AG04449 (cell line): Measurements from ENCODE around the gene OMA1.
"Not testable (repeated sequence)": the region's sequence is repeated elsewhere in the genome, so short reads cannot be mapped to it uniquely, and the experiment has no call there.

ENCODE experiments used
- CTCF ChIA-PET: fragments of 350-600 bp; formaldehyde crosslinking; extraction: SDS; loops from one replicate; lab custom pipeline; 2021; ENCODE audit warnings: antibody characterized with exemption; lab: Yijun Ruan, JAX
- POLR2A ChIA-PET: fragments of 400-600, 350-600 bp; formaldehyde crosslinking; extraction: SDS; loops from one replicate; lab custom pipeline; 2020; ENCODE audit warnings: antibody characterized with exemption, inconsistent platforms; lab: Yijun Ruan, JAX
- DNase-seq: peaks from one replicate; pipeline ENCODE4 v3.0.0-alpha.2; 2010; ENCODE audit warnings: low read depth, low spot score
- H3K4me3 ChIP-seq: 2 replicates; pipeline ENCODE4 v1.5.1; 2011; ENCODE audit warnings: low read depth, mild to moderate bottlenecking, control low read depth, low read length
- TF ChIP-seq, protein P1 (sequence below): IDR thresholded peaks from one replicate; pipeline ENCODE4 v1.5.1; 2011; ENCODE audit warnings: mild to moderate bottlenecking, moderate library complexity, low read length, control low read depth, inconsistent platforms; ENCODE audit not compliant: insufficient read depth; ENCODE audit errors: missing control alignments

Gene OMA1

DNA sequence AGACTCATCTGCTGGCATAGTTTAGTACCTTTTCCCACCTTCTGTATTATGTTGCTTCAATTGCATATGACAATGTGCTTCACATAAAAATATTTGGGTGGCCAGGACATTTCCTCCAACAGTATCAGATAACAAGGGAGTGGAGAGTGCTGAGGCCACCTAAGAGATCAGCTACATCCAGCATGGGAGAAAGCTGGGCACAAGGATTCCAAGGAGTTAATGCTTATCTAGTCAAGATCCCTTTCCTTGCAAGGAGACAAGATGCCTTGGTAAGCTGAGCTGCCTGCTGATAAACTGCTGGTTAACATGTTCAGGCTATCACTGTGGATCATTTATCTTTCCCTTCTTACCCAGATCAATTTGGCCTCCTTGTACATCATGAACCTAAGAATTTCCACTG, 25.1 kb upstream of the OMA1 start:
- no peak for DNase-seq
- TF ChIP-seq, protein P1, sequence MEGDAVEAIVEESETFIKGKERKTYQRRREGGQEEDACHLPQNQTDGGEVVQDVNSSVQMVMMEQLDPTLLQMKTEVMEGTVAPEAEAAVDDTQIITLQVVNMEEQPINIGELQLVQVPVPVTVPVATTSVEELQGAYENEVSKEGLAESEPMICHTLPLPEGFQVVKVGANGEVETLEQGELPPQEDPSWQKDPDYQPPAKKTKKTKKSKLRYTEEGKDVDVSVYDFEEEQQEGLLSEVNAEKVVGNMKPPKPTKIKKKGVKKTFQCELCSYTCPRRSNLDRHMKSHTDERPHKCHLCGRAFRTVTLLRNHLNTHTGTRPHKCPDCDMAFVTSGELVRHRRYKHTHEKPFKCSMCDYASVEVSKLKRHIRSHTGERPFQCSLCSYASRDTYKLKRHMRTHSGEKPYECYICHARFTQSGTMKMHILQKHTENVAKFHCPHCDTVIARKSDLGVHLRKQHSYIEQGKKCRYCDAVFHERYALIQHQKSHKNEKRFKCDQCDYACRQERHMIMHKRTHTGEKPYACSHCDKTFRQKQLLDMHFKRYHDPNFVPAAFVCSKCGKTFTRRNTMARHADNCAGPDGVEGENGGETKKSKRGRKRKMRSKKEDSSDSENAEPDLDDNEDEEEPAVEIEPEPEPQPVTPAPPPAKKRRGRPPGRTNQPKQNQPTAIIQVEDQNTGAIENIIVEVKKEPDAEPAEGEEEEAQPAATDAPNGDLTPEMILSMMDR: no peak
- POLR2A ChIA-PET: no interaction called here
- CTCF ChIA-PET: interaction anchor here (0.7 to 2.3 kb wide), 2 partner anchors 56 to 81 kb away, joined by 3 to 6 read pairs; no protein-coding TSS in a partner anchor
- no peak overlapping the region for H3K4me3 ChIP-seq

DNA sequence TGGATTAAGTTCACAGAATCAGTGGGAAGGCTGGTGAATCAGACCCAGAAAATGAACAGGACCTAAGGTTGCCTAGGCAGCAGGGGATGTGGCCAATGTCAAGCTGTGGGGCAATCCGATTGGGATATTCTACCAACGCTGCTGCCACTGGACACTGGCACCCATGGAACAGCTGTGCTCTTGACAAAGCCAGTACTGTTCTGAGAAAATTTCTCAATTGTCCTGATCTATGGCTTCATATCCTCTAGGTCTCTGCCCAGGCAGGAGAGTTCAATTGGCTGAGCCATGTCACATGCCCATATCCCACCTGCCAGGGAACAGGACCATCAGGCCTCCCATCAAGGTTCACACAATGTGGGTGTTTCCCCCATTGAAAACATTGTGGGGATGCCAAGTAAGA, 24.3 kb upstream of the OMA1 start:
- TF ChIP-seq, protein P1: no peak
- H3K4me3 ChIP-seq: no peak overlapping the region
- no peak for DNase-seq
- ChIA-PET POLR2A (no interaction called here), CTCF (interaction anchor here (2.3 kb wide), 1 partner anchor 82 kb away, joined by 6 read pairs; no protein-coding TSS in a partner anchor)

DNA sequence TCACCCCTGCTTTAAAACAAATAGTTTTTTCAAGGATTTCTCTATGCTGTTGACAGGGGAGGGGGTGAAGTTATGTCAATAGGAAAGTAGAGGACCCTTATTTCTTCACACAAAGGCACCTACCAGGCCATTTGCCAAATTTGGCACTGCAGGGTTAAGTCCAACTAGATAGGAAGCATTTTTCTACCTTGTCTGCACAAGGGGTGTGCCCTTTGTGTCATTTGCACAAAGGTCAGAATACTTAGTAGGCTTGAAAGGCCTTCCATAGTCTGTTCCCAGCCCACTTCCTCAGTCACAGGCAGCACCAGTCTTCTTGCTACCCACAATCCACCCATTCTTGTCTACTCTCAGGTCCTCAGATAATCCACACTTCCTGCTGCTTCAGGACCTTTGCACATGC, 23.6 kb upstream of the OMA1 start:
- ChIA-PET CTCF (no interaction called here), POLR2A (no interaction called here)
- DNase-seq: no peak
- TF ChIP-seq, protein P1: no peak
- H3K4me3 ChIP-seq: no peak overlapping the region

DNA sequence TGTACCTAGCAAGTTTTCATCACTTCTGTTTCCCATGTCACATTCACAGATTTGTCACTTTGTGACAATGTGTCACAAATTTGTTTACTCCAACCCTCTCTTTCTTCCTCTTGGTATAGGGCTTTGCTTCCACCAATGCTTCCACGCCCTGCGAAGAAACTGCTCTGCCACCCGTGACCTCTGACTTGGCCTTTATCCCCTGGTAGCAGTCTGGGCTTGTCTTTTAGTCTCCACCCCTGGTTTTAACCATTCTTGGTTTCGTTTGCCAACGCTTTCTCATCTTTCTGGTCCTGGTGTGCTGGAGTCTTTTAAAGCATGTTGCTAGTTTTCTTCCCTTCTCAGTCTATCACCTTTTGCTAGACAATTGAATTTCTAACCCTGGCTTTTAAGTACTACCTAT, 22.4 kb upstream of the OMA1 start:
- no peak overlapping the region for H3K4me3 ChIP-seq
- TF ChIP-seq, protein P1: no peak
- ChIA-PET POLR2A (no interaction called here), CTCF (interaction anchor here (1.5 to 2.1 kb wide), 3 partner anchors 20 to 83 kb away, joined by 6 to 14 read pairs (median 6); partner anchors contain the start of gene OMA1)
- no peak for DNase-seq

DNA sequence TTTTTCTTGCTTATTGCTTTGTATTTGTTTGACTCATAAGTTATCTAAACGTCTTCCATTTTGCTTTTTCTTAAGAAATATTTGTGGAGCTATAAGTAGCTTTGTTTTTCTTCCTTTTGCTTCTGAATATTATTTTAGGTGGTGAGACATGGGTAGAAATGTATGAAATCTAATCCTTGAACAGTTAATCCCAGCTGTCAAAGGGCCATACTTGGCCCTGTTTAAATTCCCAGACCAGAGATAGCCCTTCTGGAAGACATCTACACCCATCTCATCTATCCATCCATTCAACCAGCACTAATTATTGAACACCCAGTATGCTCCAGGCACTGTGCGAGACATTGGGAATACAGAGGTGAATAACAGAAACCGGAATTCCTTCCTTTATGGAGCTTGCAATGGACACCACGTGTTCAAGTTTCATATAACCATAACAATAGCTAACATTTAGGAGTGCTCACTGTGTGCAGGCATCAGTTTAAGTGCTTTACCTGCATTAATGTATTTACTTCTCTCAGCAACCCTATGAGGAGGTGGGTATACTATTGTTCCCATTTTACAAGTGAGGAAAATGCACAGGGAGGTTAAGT, 21.8 kb upstream of the OMA1 start:
- POLR2A ChIA-PET: no interaction called here
- H3K4me3 ChIP-seq: no peak overlapping the region
- TF ChIP-seq, protein P1: no peak
- DNase-seq: no peak
- CTCF ChIA-PET: interaction anchor here (1.2 to 2.1 kb wide), 4 partner anchors 20 to 83 kb away, joined by 3 to 14 read pairs (median 6); partner anchors contain the start of gene OMA1

DNA sequence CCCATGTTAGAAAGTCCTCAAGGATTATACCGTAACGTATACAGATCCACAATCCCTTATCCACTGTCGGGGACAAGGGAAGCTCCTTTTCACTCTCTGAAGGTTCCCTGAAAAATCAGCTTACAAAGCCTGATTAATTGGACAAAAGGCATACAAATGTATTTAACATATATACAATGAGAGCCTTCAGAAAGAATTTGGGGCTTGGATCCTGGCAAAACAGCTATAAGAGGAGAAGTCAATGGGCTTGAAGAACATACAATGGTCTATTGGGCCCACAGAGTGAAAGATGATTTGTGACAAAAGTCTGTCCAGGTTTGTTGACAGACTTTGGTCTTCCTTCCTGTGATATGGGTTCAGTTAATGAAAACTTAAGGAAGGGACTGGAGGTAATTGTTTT, 19.8 kb upstream of the OMA1 start:
- no peak for DNase-seq
- POLR2A ChIA-PET: no interaction called here
- TF ChIP-seq, protein P1: no peak
- CTCF ChIA-PET: interaction anchor here (0.9 kb wide), 2 partner anchors 17 to 19 kb away, joined by 3 to 5 read pairs; no protein-coding TSS in a partner anchor
- no peak overlapping the region for H3K4me3 ChIP-seq

DNA sequence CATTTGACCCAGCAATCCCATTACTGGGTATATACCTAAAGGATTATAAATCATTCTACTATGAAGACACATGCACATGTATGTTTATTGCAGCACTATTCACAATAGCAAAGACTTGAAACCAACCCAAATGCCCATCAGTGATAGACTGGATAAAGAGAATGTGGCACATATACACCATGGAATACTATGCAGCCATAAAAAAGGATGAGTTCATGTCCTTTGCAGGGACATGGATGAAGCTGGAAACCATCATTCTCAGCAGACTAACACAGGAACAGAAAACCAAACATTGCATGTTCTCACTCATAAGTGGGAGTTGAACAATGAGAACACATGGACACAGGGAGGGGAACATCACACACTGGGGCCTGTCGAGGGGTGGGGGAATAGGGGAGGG, 17.2 kb upstream of the OMA1 start:
- POLR2A ChIA-PET, H3K4me3 ChIP-seq, DNase-seq, CTCF ChIA-PET: not testable (repeated sequence)
